ENCODE results near the gene CTNNA3.

DNA sequence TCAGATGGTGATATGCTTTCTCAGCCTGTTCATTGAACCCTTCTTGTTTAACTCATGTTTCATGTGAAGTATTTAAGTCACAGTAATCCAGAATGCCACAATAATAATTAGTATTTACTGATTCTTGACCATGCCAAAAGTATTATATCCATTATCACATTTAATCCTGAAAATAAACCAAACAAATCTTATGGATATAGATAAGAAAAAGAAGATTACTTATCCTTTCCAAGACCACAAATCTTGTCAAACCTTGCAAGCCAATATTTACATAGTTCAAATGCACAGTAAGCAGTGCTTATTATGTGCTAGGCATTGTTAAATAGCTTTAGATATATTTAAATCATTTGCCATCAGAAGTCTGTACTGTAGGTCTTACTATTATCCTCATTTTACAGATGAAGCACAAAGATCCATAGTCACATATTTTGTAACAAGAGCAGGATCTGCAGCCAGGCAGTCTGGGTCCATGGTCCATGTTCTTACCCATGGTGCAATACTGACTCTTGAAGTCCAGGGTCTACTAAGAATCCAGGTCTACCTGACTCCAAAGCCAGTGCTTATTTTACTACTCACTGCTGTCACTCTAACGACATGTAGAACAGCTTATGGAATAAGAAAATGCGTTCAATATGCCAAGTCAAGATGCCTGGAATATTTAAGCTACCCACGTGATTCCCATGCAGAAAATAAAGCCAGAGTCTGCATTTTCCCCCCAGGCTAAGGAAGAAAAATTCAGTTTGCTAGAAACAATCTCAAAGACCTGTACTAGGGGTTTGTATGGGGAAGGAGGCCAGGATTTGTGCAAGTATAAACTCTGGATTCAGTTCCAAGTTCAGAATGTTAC lies 1755.0 kb downstream of the CTNNA3 start:
- TF ChIP-seq, protein P1, sequence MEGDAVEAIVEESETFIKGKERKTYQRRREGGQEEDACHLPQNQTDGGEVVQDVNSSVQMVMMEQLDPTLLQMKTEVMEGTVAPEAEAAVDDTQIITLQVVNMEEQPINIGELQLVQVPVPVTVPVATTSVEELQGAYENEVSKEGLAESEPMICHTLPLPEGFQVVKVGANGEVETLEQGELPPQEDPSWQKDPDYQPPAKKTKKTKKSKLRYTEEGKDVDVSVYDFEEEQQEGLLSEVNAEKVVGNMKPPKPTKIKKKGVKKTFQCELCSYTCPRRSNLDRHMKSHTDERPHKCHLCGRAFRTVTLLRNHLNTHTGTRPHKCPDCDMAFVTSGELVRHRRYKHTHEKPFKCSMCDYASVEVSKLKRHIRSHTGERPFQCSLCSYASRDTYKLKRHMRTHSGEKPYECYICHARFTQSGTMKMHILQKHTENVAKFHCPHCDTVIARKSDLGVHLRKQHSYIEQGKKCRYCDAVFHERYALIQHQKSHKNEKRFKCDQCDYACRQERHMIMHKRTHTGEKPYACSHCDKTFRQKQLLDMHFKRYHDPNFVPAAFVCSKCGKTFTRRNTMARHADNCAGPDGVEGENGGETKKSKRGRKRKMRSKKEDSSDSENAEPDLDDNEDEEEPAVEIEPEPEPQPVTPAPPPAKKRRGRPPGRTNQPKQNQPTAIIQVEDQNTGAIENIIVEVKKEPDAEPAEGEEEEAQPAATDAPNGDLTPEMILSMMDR (IDR thresholded peaks at IDR 0.05), result no peak
- TF ChIP-seq POLR2A (IDR thresholded peaks at IDR 0.05), result no peak

All from right lobe of liver (tissue), 4 donors.